Parathyroid adenoma (tissue), 2 donors: Measurements from ENCODE around the gene PITX1.

ENCODE experiments used
- H2AFZ ChIP-seq: fragments of 300-600 bp; sonication (generic); one replicate; pipeline ENCODE4 v1.7.0; 2017; ENCODE audit warnings: antibody characterized with exemption, mild to moderate bottlenecking
- H3K27ac ChIP-seq: fragments of 300-600 bp; sonication (generic); one replicate; pipeline ENCODE4 v1.7.0; 2017
- H3K27me3 ChIP-seq: fragments of 300-600 bp; sonication (generic); one replicate; pipeline ENCODE4 v1.7.0; 2017; ENCODE audit warnings: low read length; ENCODE audit not compliant: control insufficient read depth, insufficient read depth
- H3K36me3 ChIP-seq: fragments of 300-600 bp; sonication (generic); one replicate; pipeline ENCODE4 v1.7.0; 2017; ENCODE audit warnings: low read length; ENCODE audit not compliant: control insufficient read depth, insufficient read depth
- H3K4me1 ChIP-seq: fragments of 300-600 bp; sonication (generic); one replicate; pipeline ENCODE4 v1.7.0; 2017; ENCODE audit warnings: control low read depth
- H3K4me2 ChIP-seq: fragments of 300-600 bp; sonication (generic); one replicate; pipeline ENCODE4 v1.7.0; 2017; ENCODE audit warnings: low read length
- H3K4me3 ChIP-seq: fragments of 300-600 bp; sonication (generic); one replicate; pipeline ENCODE4 v1.7.0; 2017; ENCODE audit warnings: low read depth, low read length
- H3K79me2 ChIP-seq: fragments of 300-600 bp; sonication (generic); one replicate; pipeline ENCODE4 v1.7.0; 2017; ENCODE audit warnings: control low read depth
- H3K9ac ChIP-seq: fragments of 300-600 bp; sonication (generic); one replicate; pipeline ENCODE4 v1.7.0; 2017; ENCODE audit warnings: mild to moderate bottlenecking
- H3K9me3 ChIP-seq: fragments of 300-600 bp; sonication (generic); one replicate; pipeline ENCODE4 v1.7.0; 2017; ENCODE audit warnings: low read length; ENCODE audit not compliant: control insufficient read depth
- TF ChIP-seq, protein P1 (sequence below): fragments of 300-600 bp; sonication (generic); IDR thresholded peaks from one replicate; pipeline ENCODE4 v1.7.0; 2017; ENCODE audit warnings: antibody characterized with exemption, mild to moderate bottlenecking
- donor health status: primary hyperparathyroidism.

The PITX1 gene

DNA sequence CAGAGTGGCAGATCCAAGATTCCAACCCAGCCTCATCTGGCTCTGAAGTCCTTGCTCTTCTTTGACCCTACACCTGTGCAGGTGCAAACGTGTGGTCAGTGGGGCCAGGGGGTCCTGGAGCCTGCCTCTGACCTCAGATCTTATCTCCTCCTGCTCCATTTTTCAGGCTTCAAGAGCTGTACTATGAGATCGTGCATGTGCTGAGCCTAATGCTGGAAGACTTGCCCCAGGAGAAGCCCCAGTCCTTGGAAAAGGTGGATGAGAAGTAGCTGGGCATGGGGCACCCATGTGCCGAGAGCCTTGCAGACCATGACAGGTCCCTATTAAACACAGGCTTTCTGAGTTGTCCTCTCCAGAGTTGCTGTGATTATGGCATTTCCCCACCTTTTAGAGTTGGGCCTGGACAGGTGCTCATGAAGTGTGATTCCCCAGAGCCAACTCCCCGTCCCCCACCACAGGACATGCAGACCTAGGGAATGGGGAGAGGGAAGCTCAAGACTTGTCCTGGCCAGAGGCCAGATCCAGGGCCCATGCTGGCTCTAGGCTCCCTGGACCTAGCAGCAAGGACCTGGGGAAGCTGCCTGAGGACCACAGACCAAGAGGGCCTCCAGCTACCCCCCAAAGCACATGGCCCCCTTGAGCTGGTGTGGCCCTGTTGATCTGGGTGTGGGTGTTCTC, 22.5 kb downstream of the PITX1 start:
- no peaks in the 10 kb centered on the region for H3K36me3 ChIP-seq
- TF ChIP-seq, protein P1, sequence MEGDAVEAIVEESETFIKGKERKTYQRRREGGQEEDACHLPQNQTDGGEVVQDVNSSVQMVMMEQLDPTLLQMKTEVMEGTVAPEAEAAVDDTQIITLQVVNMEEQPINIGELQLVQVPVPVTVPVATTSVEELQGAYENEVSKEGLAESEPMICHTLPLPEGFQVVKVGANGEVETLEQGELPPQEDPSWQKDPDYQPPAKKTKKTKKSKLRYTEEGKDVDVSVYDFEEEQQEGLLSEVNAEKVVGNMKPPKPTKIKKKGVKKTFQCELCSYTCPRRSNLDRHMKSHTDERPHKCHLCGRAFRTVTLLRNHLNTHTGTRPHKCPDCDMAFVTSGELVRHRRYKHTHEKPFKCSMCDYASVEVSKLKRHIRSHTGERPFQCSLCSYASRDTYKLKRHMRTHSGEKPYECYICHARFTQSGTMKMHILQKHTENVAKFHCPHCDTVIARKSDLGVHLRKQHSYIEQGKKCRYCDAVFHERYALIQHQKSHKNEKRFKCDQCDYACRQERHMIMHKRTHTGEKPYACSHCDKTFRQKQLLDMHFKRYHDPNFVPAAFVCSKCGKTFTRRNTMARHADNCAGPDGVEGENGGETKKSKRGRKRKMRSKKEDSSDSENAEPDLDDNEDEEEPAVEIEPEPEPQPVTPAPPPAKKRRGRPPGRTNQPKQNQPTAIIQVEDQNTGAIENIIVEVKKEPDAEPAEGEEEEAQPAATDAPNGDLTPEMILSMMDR = no peak
- no peak overlapping the region for H3K4me3 ChIP-seq
- no peaks in the 10 kb centered on the region for H3K9me3 ChIP-seq
- no peaks in the 10 kb centered on the region for H3K4me1 ChIP-seq
- H3K27me3 ChIP-seq = no peaks in the 10 kb centered on the region
- no peak overlapping the region for H3K9ac ChIP-seq
- no peak overlapping the region for H3K27ac ChIP-seq
- no peaks in the 10 kb centered on the region for H3K79me2 ChIP-seq
- H2AFZ ChIP-seq = no peak overlapping the region
- no peak overlapping the region for H3K4me2 ChIP-seq

GRCh38 chr5:135010502-135011354, 23.3 kb downstream of the PITX1 start:
- H3K27me3 ChIP-seq = no peaks in the 10 kb centered on the region
- H3K36me3 ChIP-seq = no peaks in the 10 kb centered on the region
- H3K4me2 ChIP-seq = no peak overlapping the region
- no peak overlapping the region for H3K4me3 ChIP-seq
- no peak overlapping the region for H2AFZ ChIP-seq
- H3K9me3 ChIP-seq = no peaks in the 10 kb centered on the region
- H3K4me1 ChIP-seq = no peaks in the 10 kb centered on the region
- H3K9ac ChIP-seq = no peak overlapping the region
- no peak overlapping the region for H3K27ac ChIP-seq
- TF ChIP-seq, protein P1 = no peak
- no peaks in the 10 kb centered on the region for H3K79me2 ChIP-seq

DNA sequence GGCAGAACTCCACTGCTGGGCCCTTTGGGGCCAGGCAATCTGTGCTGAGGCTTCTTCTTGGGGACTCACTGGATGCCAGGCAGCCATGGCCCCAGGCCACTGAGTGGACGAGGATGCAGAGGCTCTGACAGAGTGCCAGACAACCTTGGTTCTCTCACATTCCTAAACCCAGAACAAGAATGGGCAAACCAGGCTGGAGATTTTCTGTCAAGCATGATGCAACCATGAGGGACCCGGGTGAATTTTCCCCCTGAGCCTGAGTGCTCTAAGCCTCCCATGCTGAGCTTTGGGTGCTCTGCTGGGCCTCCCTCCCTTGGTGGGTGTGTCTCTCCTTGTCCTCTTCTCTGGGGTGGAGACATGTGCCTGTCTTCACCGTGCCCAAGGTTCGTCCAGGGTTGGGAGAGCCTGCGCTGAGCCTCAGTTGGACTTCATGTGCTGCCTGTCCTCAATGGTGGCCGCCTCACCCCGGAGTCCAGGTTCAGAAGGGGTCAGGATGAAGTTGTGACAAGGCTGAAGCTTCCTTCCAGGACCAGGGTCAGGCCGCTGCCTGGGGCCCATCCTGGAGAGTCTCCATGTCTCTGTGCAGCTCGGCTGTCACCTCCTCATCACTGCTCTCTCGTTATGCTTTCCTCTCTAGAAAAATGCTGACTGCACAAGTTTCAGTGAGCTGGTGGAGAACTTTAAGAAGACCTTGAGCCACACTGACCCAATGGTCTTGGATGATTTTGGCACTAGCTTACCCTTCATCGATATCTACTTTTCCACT, 24.1 kb downstream of the PITX1 start:
- no peak overlapping the region for H3K9ac ChIP-seq
- no peak overlapping the region for H3K27ac ChIP-seq
- H3K4me2 ChIP-seq = no peak overlapping the region
- no peak overlapping the region for H2AFZ ChIP-seq
- H3K9me3 ChIP-seq = no peaks in the 10 kb centered on the region
- no peaks in the 10 kb centered on the region for H3K36me3 ChIP-seq
- H3K27me3 ChIP-seq = no peaks in the 10 kb centered on the region
- TF ChIP-seq, protein P1 = no peak
- no peaks in the 10 kb centered on the region for H3K79me2 ChIP-seq
- no peaks in the 10 kb centered on the region for H3K4me1 ChIP-seq
- no peak overlapping the region for H3K4me3 ChIP-seq

GRCh38 chr5:135008981-135009735, 24.9 kb downstream of the PITX1 start:
- H3K4me3 ChIP-seq = no peak overlapping the region
- no peaks in the 10 kb centered on the region for H3K9me3 ChIP-seq
- H3K27ac ChIP-seq = no peak overlapping the region
- H2AFZ ChIP-seq = no peak overlapping the region
- H3K27me3 ChIP-seq = no peaks in the 10 kb centered on the region
- TF ChIP-seq, protein P1 = no peak
- H3K4me1 ChIP-seq = no peaks in the 10 kb centered on the region
- no peak overlapping the region for H3K4me2 ChIP-seq
- H3K79me2 ChIP-seq = no peaks in the 10 kb centered on the region
- no peaks in the 10 kb centered on the region for H3K36me3 ChIP-seq
- no peak overlapping the region for H3K9ac ChIP-seq
